Endothelial cell (in vitro differentiated cells): ENCODE results near the gene SPACA1. TPM values are rescaled to one million over a fixed set of nuclear protein-coding genes. Genes with fewer than 3 reads are reported as not detected.

ENCODE experiments used
- DNase-seq: peaks from one replicate; pipeline ENCODE4 v3.0.0; 2021; ENCODE audit warnings: low spot score
- H3K27ac Mint-ChIP-seq: one replicate; pipeline ENCODE4 v1.8.0; 2021; ENCODE audit warnings: mixed read lengths, inconsistent platforms; ENCODE audit not compliant: unreplicated experiment
- H3K27me3 Mint-ChIP-seq: one replicate; pipeline ENCODE4 v1.8.0; 2021; ENCODE audit warnings: mild to moderate bottlenecking, moderate library complexity, mixed read lengths, inconsistent platforms; ENCODE audit not compliant: unreplicated experiment
- H3K36me3 Mint-ChIP-seq: one replicate; pipeline ENCODE4 v1.8.0; 2021; ENCODE audit warnings: mild to moderate bottlenecking, low read depth, mixed read lengths, inconsistent platforms; ENCODE audit not compliant: unreplicated experiment
- H3K4me1 Mint-ChIP-seq: one replicate; pipeline ENCODE4 v1.8.0; 2021; ENCODE audit warnings: mild to moderate bottlenecking, mixed read lengths, inconsistent platforms; ENCODE audit not compliant: unreplicated experiment
- H3K4me3 Mint-ChIP-seq: one replicate; pipeline ENCODE4 v1.8.0; 2021; ENCODE audit warnings: mild to moderate bottlenecking, mixed read lengths, inconsistent platforms; ENCODE audit not compliant: unreplicated experiment
- H3K9me3 Mint-ChIP-seq: one replicate; pipeline ENCODE4 v1.8.0; 2021; ENCODE audit warnings: mixed read lengths, inconsistent platforms; ENCODE audit not compliant: unreplicated experiment
- CTCF ChIP-seq: fragments of 200-600 bp; sonication (generic); IDR thresholded peaks from one replicate; pipeline ENCODE4 v1.5.0; 2021; ENCODE audit warnings: antibody characterized with exemption; ENCODE audit not compliant: unreplicated experiment
- total RNA-seq: library from RNA; stranded (reverse); fragmentation: NEBNext Ultra II Directional; extraction: Animal tissue kit (Norgen Biotek cat#: 25700); gene quantifications from one replicate; pipeline ENCODE4 v1.2.1, GENCODE V29; 2021; ENCODE audit not compliant: unreplicated experiment

SPACA1 gene
- total RNA-seq, 1 donor from 2014 or later, result not detected

- no peaks in the 10 kb centered on the region for H3K36me3 Mint-ChIP-seq
- no peak for TF ChIP-seq CTCF
- DNase-seq, result no peak
- peaks cover 3% of the 10 kb centered on the region for H3K4me1 Mint-ChIP-seq
- no peaks in the 10 kb centered on the region for H3K27me3 Mint-ChIP-seq
- H3K9me3 Mint-ChIP-seq, result no peaks in the 10 kb centered on the region
- H3K4me3 Mint-ChIP-seq, result no peak overlapping the region
- H3K27ac Mint-ChIP-seq, result no peak overlapping the region
Observed at GRCh38 chr6:88111991-88112390, 64.3 kb downstream of the SPACA1 start.

- H3K4me3 Mint-ChIP-seq, result no peak overlapping the region
- no peak for DNase-seq
Observed at GRCh38 chr6:88114838-88115237, 67.2 kb downstream of the SPACA1 start.

DNA sequence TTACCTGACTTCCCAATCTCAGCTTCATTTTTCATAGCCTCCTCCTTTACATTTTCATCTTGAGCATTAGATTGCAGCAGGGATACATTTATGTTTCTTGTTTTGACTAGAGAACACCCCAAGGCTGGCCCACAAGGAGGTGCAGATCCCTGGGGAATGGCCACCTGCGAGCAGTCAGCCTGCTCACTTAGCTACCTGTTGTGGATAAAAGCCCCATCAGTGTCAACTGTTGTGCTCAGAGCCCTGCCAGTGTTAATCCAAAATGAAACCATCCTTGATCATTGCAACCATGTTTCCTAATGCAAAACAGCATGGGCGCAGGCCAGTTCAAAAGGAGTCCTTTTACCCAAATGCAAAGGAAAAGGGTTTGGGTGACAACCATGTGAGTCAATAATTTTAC lies 67.7 kb downstream of the SPACA1 start:
- no peak overlapping the region for H3K27ac Mint-ChIP-seq
- no peak overlapping the region for H3K4me3 Mint-ChIP-seq
- no peaks in the 10 kb centered on the region for H3K27me3 Mint-ChIP-seq
- H3K4me1 Mint-ChIP-seq, result peaks cover 3% of the 10 kb centered on the region
- H3K9me3 Mint-ChIP-seq, result no peaks in the 10 kb centered on the region
- H3K36me3 Mint-ChIP-seq, result no peaks in the 10 kb centered on the region
- DNase-seq, result no peak
- no peak for TF ChIP-seq CTCF

More at GRCh38 chr6:88114838-88115237, 67.2 kb downstream of the SPACA1 start:
- Mint-ChIP-seq H3K27ac (no peak overlapping the region), H3K9me3 (no peaks in the 10 kb centered on the region), H3K27me3 (no peaks in the 10 kb centered on the region), H3K36me3 (no peaks in the 10 kb centered on the region), H3K4me1 (peaks cover 3% of the 10 kb centered on the region)
- TF ChIP-seq CTCF, result no peak

GRCh38 chr6:88116276-88116675 lies 68.6 kb downstream of the SPACA1 start:
- Mint-ChIP-seq H3K27me3 (no peaks in the 10 kb centered on the region), H3K4me3 (no peak overlapping the region), H3K27ac (no peak overlapping the region), H3K36me3 (no peaks in the 10 kb centered on the region), H3K4me1 (peaks cover 3% of the 10 kb centered on the region), H3K9me3 (no peaks in the 10 kb centered on the region)
- TF ChIP-seq CTCF, result no peak
- no peak for DNase-seq

Other genes with a start within 250 kb of the SPACA1 start
- gene CNR1, start 118.5 kb downstream of the SPACA1 start, total RNA-seq, result 2.0 TPM